DMS 273 treated with DMSO at 0.1 percent for 48 hours (cell line): ENCODE results near the gene MALAT1.
A peak's percentile ranks its signal among the peaks of the same experiment; 100 is the strongest.

Source experiments
- DNase-seq: peaks from one replicate; lab custom pipeline; 2025; lab: John Stamatoyannopoulos, UW

Gene MALAT1

GRCh38 chr11:65540290-65541092 is 41.6 kb downstream of the MALAT1 start:
- DNase-seq: peak; percentile 33

- no peak for DNase-seq
Measured at GRCh38 chr11:65541093-65541982, 42.5 kb downstream of the MALAT1 start.

GRCh38 chr11:65542738-65543390 is 44.0 kb downstream of the MALAT1 start:
- DNase-seq: no peak

GRCh38 chr11:65545853-65546216 is 47.0 kb downstream of the MALAT1 start:
- DNase-seq: no peak

- DNase-seq: no peak
Measured at GRCh38 chr11:65546217-65546958, 47.5 kb downstream of the MALAT1 start.

- DNase-seq: no peak
Measured at GRCh38 chr11:65547446-65548125, 48.7 kb downstream of the MALAT1 start.

- DNase-seq: no peak
Measured at GRCh38 chr11:65548395-65548794, 49.5 kb downstream of the MALAT1 start.

- DNase-seq: no peak
Measured at GRCh38 chr11:65549096-65549495, 50.3 kb downstream of the MALAT1 start.

GRCh38 chr11:65551572-65552387 is 52.9 kb downstream of the MALAT1 start:
- no peak for DNase-seq

GRCh38 chr11:65552388-65552951 is 53.6 kb downstream of the MALAT1 start:
- no peak for DNase-seq

- no peak for DNase-seq
Measured at GRCh38 chr11:65553301-65554001, 54.6 kb downstream of the MALAT1 start.

GRCh38 chr11:65554057-65554818 is 55.4 kb downstream of the MALAT1 start:
- DNase-seq: no peak

- no peak for DNase-seq
Measured at GRCh38 chr11:65554842-65555430, 56.1 kb downstream of the MALAT1 start.

- no peak for DNase-seq
Measured at GRCh38 chr11:65555693-65556231, 56.9 kb downstream of the MALAT1 start.
